ENCODE data around the gene ATXN2.

ATXN2 gene

GRCh38 chr12:111448266-111448830, 150.8 kb downstream of the ATXN2 start:
- DNase-seq: no peak

GRCh38 chr12:111447571-111448265, 151.4 kb downstream of the ATXN2 start:
- no peak for DNase-seq

GRCh38 chr12:111446631-111447570, 152.2 kb downstream of the ATXN2 start:
- no peak for DNase-seq

GRCh38 chr12:111445726-111446581, 153.2 kb downstream of the ATXN2 start:
- no peak for DNase-seq

- peak; percentile 87 to 91 for DNase-seq
Observed at GRCh38 chr12:111444925-111445725, 154.0 kb downstream of the ATXN2 start.

- peak; percentile 37 to 48 for DNase-seq
Observed at GRCh38 chr12:111444314-111444924, 154.7 kb downstream of the ATXN2 start.

- DNase-seq: peak; percentile 53 to 66
Observed at GRCh38 chr12:111443586-111443985, 155.5 kb downstream of the ATXN2 start.

GRCh38 chr12:111443086-111443485, 156.0 kb downstream of the ATXN2 start:
- no peak for DNase-seq

- DNase-seq: no peak
Observed at GRCh38 chr12:111442301-111443045, 156.6 kb downstream of the ATXN2 start.

GRCh38 chr12:111441107-111441928, 157.8 kb downstream of the ATXN2 start:
- DNase-seq: no peak

GRCh38 chr12:111440631-111441030, 158.5 kb downstream of the ATXN2 start:
- DNase-seq: no peak

GRCh38 chr12:111440152-111440551, 159.0 kb downstream of the ATXN2 start:
- no peak for DNase-seq

GRCh38 chr12:111439657-111440151, 159.4 kb downstream of the ATXN2 start:
- no peak for DNase-seq

- DNase-seq: peak; percentile 53 to 64
Observed at GRCh38 chr12:111438481-111438880, 160.6 kb downstream of the ATXN2 start.

- no peak for DNase-seq
Observed at GRCh38 chr12:111437816-111438454, 161.2 kb downstream of the ATXN2 start.

- no peak for DNase-seq
Observed at GRCh38 chr12:111436811-111437210, 162.3 kb downstream of the ATXN2 start.

GRCh38 chr12:111436266-111436665, 162.8 kb downstream of the ATXN2 start:
- no peak for DNase-seq

- DNase-seq: no peak
Observed at GRCh38 chr12:111435661-111436201, 163.4 kb downstream of the ATXN2 start.
